Retinal pigment epithelial cell (primary cell): Measurements from ENCODE around the gene FAM184A.
"Not testable (repeated sequence)": the region's sequence is repeated elsewhere in the genome, so short reads cannot be mapped to it uniquely, and the experiment has no call there.

Source experiments
- DNase-seq: peaks from one replicate; pipeline ENCODE4 v3.0.0-alpha.2; 2010; ENCODE audit warnings: low read depth
- H3K4me3 ChIP-seq: 2 replicates; pipeline ENCODE4 v1.5.1; 2011; ENCODE audit warnings: mild to moderate bottlenecking, low read length, control low read depth, moderate library complexity
- CTCF ChIP-seq: conservative IDR thresholded peaks from 2 replicates; pipeline ENCODE4 v1.5.1; 2011; ENCODE audit warnings: low read depth, low read length, control low read depth, inconsistent platforms

Gene FAM184A

DNA sequence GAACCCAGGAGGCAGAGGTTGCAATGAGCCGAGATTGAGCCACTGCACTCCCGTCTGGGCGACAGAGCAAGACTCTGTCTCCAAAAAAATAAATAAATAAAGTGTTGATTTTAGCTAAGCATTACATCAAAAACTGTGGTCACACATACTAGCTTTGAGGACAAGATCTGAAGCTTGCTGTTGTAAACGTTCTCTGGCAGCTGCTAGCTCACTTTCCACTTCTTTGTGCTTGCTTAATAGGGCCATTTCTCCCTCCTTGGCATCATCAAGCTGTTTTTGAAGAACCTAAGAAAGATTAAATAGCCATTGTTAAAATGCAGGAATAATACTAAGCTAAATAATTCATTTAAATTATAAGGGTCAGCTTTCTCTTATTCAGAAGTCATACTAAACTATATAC is 55.7 kb downstream of the FAM184A start:
- TF ChIP-seq CTCF = no peak
- no peak overlapping the region for H3K4me3 ChIP-seq
- DNase-seq = no peak

DNA sequence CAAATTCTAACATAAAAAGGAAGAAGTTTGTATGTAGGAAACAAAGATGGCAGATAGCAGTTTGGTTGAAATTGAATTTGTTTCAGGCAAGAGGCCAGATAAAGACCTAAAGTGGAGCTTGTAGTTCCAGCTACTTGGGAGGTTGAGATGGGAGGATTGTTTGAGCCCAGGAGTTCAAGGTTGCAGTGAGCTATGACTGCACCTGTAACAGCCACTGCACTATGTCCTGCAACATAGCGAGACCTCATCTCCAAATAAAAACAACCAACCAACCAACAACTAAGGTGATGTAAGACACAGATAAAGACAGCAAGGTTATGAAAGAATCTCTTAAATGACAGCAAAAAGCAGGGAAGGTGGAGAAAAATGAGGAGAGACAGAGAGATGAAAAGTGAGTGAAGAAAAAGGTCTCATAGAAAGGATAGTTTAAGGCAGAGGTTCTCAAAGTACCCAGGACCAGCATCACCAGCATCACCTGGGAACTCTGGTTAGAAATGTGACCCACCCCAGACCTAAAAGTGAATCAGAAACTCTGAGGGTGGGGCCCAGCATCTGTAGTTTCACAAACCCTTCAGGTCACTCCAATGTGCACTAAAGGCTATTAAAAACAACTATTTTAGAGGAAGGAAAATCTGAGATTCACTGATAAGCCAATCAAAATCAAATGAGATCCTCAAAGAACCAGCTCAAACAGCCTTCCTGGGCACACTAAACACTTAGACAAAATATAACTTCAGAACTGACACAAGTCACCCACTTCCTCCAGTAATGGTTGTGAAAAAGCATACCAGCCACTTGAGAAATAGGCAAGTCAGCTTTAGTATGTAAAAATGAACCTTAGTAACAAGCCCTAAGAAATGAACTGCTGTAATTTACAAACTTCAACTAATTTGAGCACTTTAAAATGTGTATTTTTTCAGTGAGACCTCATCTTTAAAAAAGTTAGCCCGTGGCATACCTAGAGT is 57.6 kb downstream of the FAM184A start:
- no peak overlapping the region for H3K4me3 ChIP-seq
- DNase-seq = no peak
- no peak for TF ChIP-seq CTCF

DNA sequence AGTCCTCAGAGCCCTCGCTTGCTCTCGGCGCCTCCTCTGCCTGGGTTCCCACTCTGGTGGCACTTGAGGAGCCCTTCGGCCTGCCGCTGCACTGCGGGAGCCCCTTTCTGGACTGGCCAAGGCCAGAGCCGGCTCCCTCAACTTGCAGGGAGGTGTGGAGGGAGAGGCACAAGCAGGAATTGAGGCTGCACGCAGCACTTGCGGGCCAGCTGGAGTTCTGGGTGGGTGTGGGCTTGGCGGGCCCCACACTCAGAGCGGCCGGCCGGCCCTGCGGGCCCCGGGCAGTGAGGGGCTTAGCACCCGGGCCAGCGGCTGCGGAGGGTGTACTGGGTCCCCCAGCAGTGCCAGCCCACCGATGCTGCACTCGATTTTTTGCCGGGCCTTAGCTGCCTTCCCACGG is 63.3 kb downstream of the FAM184A start:
- not testable (repeated sequence) for DNase-seq, H3K4me3 ChIP-seq

DNA sequence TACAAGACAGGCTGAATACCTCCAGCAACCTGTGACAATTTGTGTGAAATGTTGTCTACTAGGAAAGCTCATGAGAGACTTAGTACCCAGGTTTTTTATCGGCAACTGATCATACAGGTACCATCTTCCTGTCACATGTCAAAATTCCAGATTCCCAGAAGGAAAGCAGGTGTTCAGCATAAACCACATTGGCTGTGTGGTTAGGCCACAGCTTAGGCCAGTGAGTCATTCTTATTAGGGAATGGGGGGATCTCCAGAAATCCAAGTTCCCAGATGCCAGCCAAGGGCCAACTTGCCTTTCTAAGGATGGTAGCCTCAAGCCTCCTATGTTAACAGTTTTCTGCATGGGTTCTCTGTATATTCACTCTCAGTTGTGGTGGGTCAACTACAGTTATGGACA is 65.9 kb downstream of the FAM184A start:
- DNase-seq = no peak
- no peak for TF ChIP-seq CTCF
- no peak overlapping the region for H3K4me3 ChIP-seq

GRCh38 chr6:119009266-119009665 is 69.2 kb downstream of the FAM184A start:
- not testable (repeated sequence) for DNase-seq, H3K4me3 ChIP-seq

- no peak overlapping the region for H3K4me3 ChIP-seq
- no peak for TF ChIP-seq CTCF
- DNase-seq = no peak
Measured at GRCh38 chr6:119006974-119007373, 71.5 kb downstream of the FAM184A start.

GRCh38 chr6:119002069-119002468 is 76.4 kb downstream of the FAM184A start:
- peak; percentile 50 for DNase-seq
- no peak overlapping the region for H3K4me3 ChIP-seq
- no peak for TF ChIP-seq CTCF

DNA sequence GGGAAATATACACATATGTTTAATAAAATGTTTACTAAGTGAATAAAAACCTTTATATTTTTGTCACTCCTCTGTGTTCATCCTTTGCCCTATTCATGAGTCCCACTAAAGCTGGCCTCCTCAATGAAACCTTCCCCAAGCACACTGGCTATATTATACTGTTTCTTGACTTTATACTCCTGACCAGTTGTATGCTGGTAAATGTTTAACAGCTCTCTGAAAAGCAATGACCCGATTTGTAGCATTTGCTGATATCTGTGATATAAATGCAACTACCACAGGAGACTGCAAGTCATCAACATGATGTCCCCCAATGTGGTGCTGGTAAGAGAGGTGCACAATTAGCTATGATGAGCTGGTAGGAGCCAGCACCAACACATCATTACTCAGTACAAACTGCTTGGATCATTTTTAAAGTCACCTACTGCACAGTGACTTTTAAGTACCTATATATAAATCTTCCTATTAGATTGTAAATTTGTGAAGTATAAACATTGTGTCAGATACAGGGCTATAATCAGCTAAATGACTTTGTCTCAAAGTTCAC is 78.9 kb downstream of the FAM184A start:
- H3K4me3 ChIP-seq = no peak overlapping the region
- no peak for TF ChIP-seq CTCF
- DNase-seq = no peak

- DNase-seq, H3K4me3 ChIP-seq: not testable (repeated sequence)
Measured at GRCh38 chr6:118997426-118997825, 81.0 kb downstream of the FAM184A start.
